ENCODE measurements around the gene INSYN1. TPM values are rescaled to one million over a fixed set of nuclear protein-coding genes. Genes with fewer than 3 reads are reported as not detected.

INSYN1 gene
- total and polyA plus RNA-seq, 2 donors (not counting 1 experiment from before 2014, with no cell fraction given), result not detected

DNA sequence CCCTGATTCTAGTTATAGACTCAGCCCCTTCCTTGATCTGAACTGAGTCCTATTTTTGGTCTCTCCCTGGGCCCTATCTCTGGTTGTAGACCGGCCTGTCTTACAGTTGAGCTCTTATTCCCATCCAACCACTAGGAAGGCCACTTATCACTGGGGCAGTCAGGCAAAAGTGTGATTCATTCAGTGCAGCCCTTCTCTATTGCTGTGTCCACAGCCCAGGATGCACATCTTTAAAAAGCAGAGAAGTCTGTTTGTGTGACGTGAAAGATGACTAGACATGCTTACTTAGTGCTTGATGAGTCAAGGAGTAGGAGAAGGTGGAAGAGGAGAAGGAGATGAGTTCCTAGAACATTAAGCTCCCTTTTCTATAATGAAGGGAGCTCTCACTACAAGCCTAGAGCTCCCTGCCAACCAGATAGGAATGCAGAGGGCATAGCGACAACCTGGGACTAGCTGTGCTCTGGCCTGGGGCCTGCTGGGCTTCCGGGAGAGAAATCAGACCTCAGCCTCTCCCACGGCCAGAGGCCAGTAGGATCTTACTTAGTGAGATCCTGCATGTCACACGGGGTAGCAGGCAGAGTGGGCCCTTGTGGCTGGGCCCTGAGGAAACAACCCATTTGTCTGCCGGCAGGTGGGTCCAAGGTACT lies 25.7 kb downstream of the INSYN1 start:
- ChIA-PET CTCF (no interaction called here), POLR2A (no interaction called here)
- H4K20me1 ChIP-seq (ENCODE audit: control insufficient read depth, insufficient read depth, low read length, poor library complexity, severe bottlenecking), result no peaks in the 10 kb centered on the region
- peaks cover 0 to 3% (median 0%) of the 10 kb centered on the region in 3 donors for H3K9me3 ChIP-seq (ENCODE audit: control extremely low read depth in 1 of 3, control insufficient read depth in 2 of 3, insufficient read depth in 1 of 3, low read length in 2 of 3)
- no peaks in the 10 kb centered on the region for H3K4me1 Mint-ChIP-seq
- intact Hi-C loops (cut with micrococcal nuclease), result no loop called here
- H3K9ac ChIP-seq (ENCODE audit: low read length), result no peak overlapping the region
- no peak overlapping the region for H3K27ac Mint-ChIP-seq
- TF ChIP-seq CTCF (IDR thresholded peaks at IDR 0.05) (no peak), EZH2 (IDR thresholded peaks at IDR 0.05; ENCODE audit: borderline replicate concordance, insufficient read depth, low read depth, low read length, poor library complexity, severe bottlenecking) (no peak)
- H3K4me3 Mint-ChIP-seq, result no peak overlapping the region
- no peaks in the 10 kb centered on the region for H3K36me3 ChIP-seq (replicated peaks in 1 of 2; ENCODE audit: control extremely low read depth in 1 of 2, control insufficient read depth in 1 of 2, extremely low read depth in 1 of 2, insufficient read depth in 2 of 2, low read length in 1 of 2)
- no peaks in the 10 kb centered on the region for H3K79me2 ChIP-seq (ENCODE audit: control insufficient read depth, insufficient read depth, low read length)
- no peaks in the 10 kb centered on the region for H3K9me3 Mint-ChIP-seq (ENCODE audit: insufficient read depth)
- no peak for DNase-seq
- no peaks in the 10 kb centered on the region for H3K4me1 ChIP-seq (ENCODE audit: control insufficient read depth in 2 of 2, insufficient read depth in 2 of 2, low read length in 2 of 2)
- H3K4me2 ChIP-seq (replicated peaks; ENCODE audit: low read depth, low read length, poor library complexity, severe bottlenecking), result no peak overlapping the region
- WGBS (ENCODE audit: insufficient coverage), result 91% methylated on average over 5 of the region's 7 CpGs
- H3K27ac ChIP-seq (ENCODE audit: low read length in 2 of 2), result no peak overlapping the region
- H3K27me3 ChIP-seq (replicated peaks in 1 of 4; ENCODE audit: control extremely low read depth in 1 of 4, control insufficient read depth in 3 of 4, insufficient read depth in 4 of 4, low read length in 3 of 4), result no peaks in the 10 kb centered on the region
- no peak overlapping the region for H3K4me3 ChIP-seq (ENCODE audit: control extremely low read depth in 1 of 5, extremely low read depth in 1 of 5, insufficient read depth in 1 of 5, low read depth in 2 of 5, low read length in 4 of 5)
- H3K27me3 Mint-ChIP-seq, result peaks cover 20% of the 10 kb centered on the region
- no peak for ATAC-seq (ENCODE audit: low read depth)
- no peak overlapping the region for H2AFZ ChIP-seq (ENCODE audit: insufficient read depth, low read depth, low read length, poor library complexity, severe bottlenecking)

DNA sequence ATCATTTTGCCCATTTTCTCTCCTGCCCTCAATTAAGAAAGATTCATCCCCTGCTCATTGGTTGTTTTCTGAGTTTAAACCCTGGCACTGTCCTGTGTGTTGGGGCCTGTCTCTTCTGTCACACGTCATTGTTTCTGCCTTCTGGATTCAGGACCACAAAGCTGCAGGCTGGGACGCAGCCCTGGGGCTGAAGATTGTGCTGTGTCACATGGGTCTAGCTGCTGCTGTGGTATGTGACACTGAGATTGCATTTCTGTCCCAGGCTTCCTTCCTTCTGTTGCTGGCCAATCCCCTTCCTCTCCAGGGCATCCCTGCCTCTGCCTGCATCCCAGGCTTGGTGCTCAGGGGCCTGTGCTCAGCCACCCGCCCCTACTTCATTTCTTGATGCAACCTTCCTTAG lies 28.9 kb downstream of the INSYN1 start:
- no peaks in the 10 kb centered on the region for H3K9me3 Mint-ChIP-seq (ENCODE audit: insufficient read depth)
- no peak overlapping the region for H3K4me2 ChIP-seq (replicated peaks; ENCODE audit: low read depth, low read length, poor library complexity, severe bottlenecking)
- no peak overlapping the region for H3K27ac ChIP-seq (ENCODE audit: low read length in 2 of 2)
- no peaks in the 10 kb centered on the region for H3K4me1 Mint-ChIP-seq
- H3K79me2 ChIP-seq (ENCODE audit: control insufficient read depth, insufficient read depth, low read length), result no peaks in the 10 kb centered on the region
- no peak for TF ChIP-seq EZH2 (IDR thresholded peaks at IDR 0.05; ENCODE audit: borderline replicate concordance, insufficient read depth, low read depth, low read length, poor library complexity, severe bottlenecking)
- TF ChIP-seq CTCF (IDR thresholded peaks at IDR 0.05), result no peak
- no peak overlapping the region for H3K4me3 ChIP-seq (ENCODE audit: control extremely low read depth in 1 of 5, extremely low read depth in 1 of 5, insufficient read depth in 1 of 5, low read depth in 2 of 5, low read length in 4 of 5)
- DNase-seq (no peak), ATAC-seq (ENCODE audit: low read depth) (no peak)
- no peaks in the 10 kb centered on the region for H3K9me3 ChIP-seq (ENCODE audit: control extremely low read depth in 1 of 3, control insufficient read depth in 2 of 3, insufficient read depth in 1 of 3, low read length in 2 of 3)
- peaks cover 26% of the 10 kb centered on the region for H3K27me3 Mint-ChIP-seq
- H3K36me3 ChIP-seq (replicated peaks in 1 of 2; ENCODE audit: control extremely low read depth in 1 of 2, control insufficient read depth in 1 of 2, extremely low read depth in 1 of 2, insufficient read depth in 2 of 2, low read length in 1 of 2), result no peaks in the 10 kb centered on the region
- no peak overlapping the region for H3K27ac Mint-ChIP-seq
- no peak overlapping the region for H2AFZ ChIP-seq (ENCODE audit: insufficient read depth, low read depth, low read length, poor library complexity, severe bottlenecking)
- whole genome bisulfite sequencing (ENCODE audit: insufficient coverage), result 0% methylated on average over 1 of the region's 3 CpGs
- no peak overlapping the region for H3K4me3 Mint-ChIP-seq
- H4K20me1 ChIP-seq (ENCODE audit: control insufficient read depth, insufficient read depth, low read length, poor library complexity, severe bottlenecking), result no peaks in the 10 kb centered on the region
- POLR2A ChIA-PET, result no interaction called here
- intact Hi-C loops (cut with micrococcal nuclease), result no loop called here
- no peaks in the 10 kb centered on the region for H3K4me1 ChIP-seq (ENCODE audit: control insufficient read depth in 2 of 2, insufficient read depth in 2 of 2, low read length in 2 of 2)
- H3K9ac ChIP-seq (ENCODE audit: low read length), result no peak overlapping the region
- peaks cover 0 to 3% (median 0%) of the 10 kb centered on the region in 4 experiments for H3K27me3 ChIP-seq (replicated peaks in 1 of 4; ENCODE audit: control extremely low read depth in 1 of 4, control insufficient read depth in 3 of 4, insufficient read depth in 4 of 4, low read length in 3 of 4)
- CTCF ChIA-PET, result no interaction called here
